T-cell (primary cell): Measurements from ENCODE around the gene COPS3. TPM values are rescaled to one million over a fixed set of nuclear protein-coding genes. Genes with fewer than 3 reads are reported as not detected.

Source experiments
- ATAC-seq, 4 experiments: fragments of 200-7000 bp in 3 of 4; fragments of 150-1000 bp in 1 of 4; cut with Tn5 transposase; replicated peaks in 1 of 4; 1 replicate in 3 of 4; 2 replicates in 1 of 4; pipeline ENCODE4 v1.10.0; 2021; ENCODE audit warnings: moderate library complexity in 3 of 4, mild to moderate bottlenecking in 2 of 4, moderate number of reproducible peaks in 1 of 4
- CTCF ChIA-PET, 2 donors: fragments of 300-600 bp; sonication (Branson Sonifier 250); formaldehyde crosslinking; loops; one replicate each; lab custom pipeline; 2022; ENCODE audit warnings: antibody characterized with exemption in 2 of 2; lab: Charles Lee
- POLR2A ChIA-PET, 2 donors: fragments of 300-600 bp; sonication (Branson Sonifier 250); formaldehyde crosslinking; loops; one replicate each; lab custom pipeline; 2022; ENCODE audit warnings: antibody characterized with exemption in 2 of 2; lab: Charles Lee
- DNase-seq, 35 experiments: peaks; one replicate each; pipeline versions ENCODE4 v3.0.0 to v3.0.0-alpha.2; 2013 to 2023
- H3K27ac ChIP-seq: one replicate; pipeline ENCODE4 v1.5.1; 2013; ENCODE audit warnings: low read length
- H3K27me3 ChIP-seq, 2 experiments: replicated peaks in 1 of 2; 1 replicate in 1 of 2; 2 replicates in 1 of 2; pipeline versions ENCODE4 v1.6.1 to v1.7.0; 2013; ENCODE audit warnings: low read length in 1 of 2, mixed read lengths in 1 of 2; ENCODE audit not compliant: control insufficient read depth in 2 of 2, insufficient read depth in 2 of 2; ENCODE audit errors: extremely low read depth in 1 of 2
- H3K36me3 ChIP-seq, 2 donors: 1 replicate in 1 of 2; 2 replicates in 1 of 2; pipeline versions ENCODE4 v1.6.1 to v1.7.0; 2013; ENCODE audit warnings: low read length in 1 of 2; ENCODE audit not compliant: control insufficient read depth in 2 of 2, insufficient read depth in 1 of 2; ENCODE audit errors: extremely low read depth in 1 of 2
- H3K4me1 ChIP-seq, 2 experiments: 1 replicate in 1 of 2; 2 replicates in 1 of 2; pipeline versions ENCODE4 v1.6.1 to v1.7.0; 2013; ENCODE audit warnings: low read length in 2 of 2, mixed read lengths in 1 of 2; ENCODE audit not compliant: insufficient read depth in 2 of 2, control insufficient read depth in 1 of 2; ENCODE audit errors: extremely low read depth in 1 of 2
- H3K4me3 ChIP-seq, 2 donors: 1 replicate in 1 of 2; 2 replicates in 1 of 2; pipeline versions ENCODE4 v1.5.1 to v1.7.0; 2013; ENCODE audit warnings: mild to moderate bottlenecking in 2 of 2, low read length in 1 of 2, moderate library complexity in 1 of 2; ENCODE audit not compliant: control insufficient read depth in 1 of 2; ENCODE audit errors: extremely low read depth in 1 of 2
- H3K9me3 ChIP-seq: 2 replicates; pipeline ENCODE4 v1.7.0; 2013
- H3K27ac Mint-ChIP-seq, 2 donors: one replicate each; pipeline ENCODE4 v1.8.0; 2020 to 2021; ENCODE audit warnings: mild to moderate bottlenecking in 2 of 2, mixed read lengths in 2 of 2
- H3K27me3 Mint-ChIP-seq, 2 donors: one replicate each; pipeline ENCODE4 v1.8.0; 2021 to 2022; ENCODE audit warnings: mixed read lengths in 2 of 2
- H3K36me3 Mint-ChIP-seq: one replicate; pipeline ENCODE4 v1.8.0; 2021; ENCODE audit warnings: mixed read lengths
- H3K4me1 Mint-ChIP-seq, 3 donors: one replicate each; pipeline ENCODE4 v1.8.0; 2020 to 2022; ENCODE audit warnings: mixed read lengths in 3 of 3, mild to moderate bottlenecking in 1 of 3
- H3K4me3 Mint-ChIP-seq, 3 donors: one replicate each; pipeline ENCODE4 v1.8.0; 2020 to 2022; ENCODE audit warnings: mild to moderate bottlenecking in 3 of 3, mixed read lengths in 3 of 3, moderate library complexity in 3 of 3
- H3K9me3 Mint-ChIP-seq, 3 donors: one replicate each; pipeline ENCODE4 v1.8.0; 2020 to 2022; ENCODE audit warnings: mixed read lengths in 3 of 3
- WGBS: methylation state at CpG from one replicate; pipeline ENCODE4 v1.1.5; 2013; ENCODE audit warnings: missing lambda C conversion rate; ENCODE audit not compliant: insufficient coverage; 5-methylcytosine and 5-hydroxymethylcytosine counted together
- total RNA-seq, 35 experiments: library from RNA in 6 of 35; stranded (reverse) in 6 of 35; fragments of 120-200 nt in 1 of 35; gene quantifications; one replicate each; pipeline versions ENCODE4 v1.2.1 to v1.2.4 and lab custom pipeline; 2013 to 2026

Gene COPS3
- total RNA-seq, 5 donors from 2014 or later (not counting 1 experiment from before 2014, with no cell fraction given): 50.7 to 77.2 (median 55.6) TPM

GRCh38 chr17:17200311-17200710, 80.7 kb downstream of the COPS3 start:
- Histone ChIP-seq H3K4me1 (peaks cover 2 to 24% of the 10 kb centered on the region in 2 experiments), H3K27ac (no peak overlapping the region), H3K36me3 (peaks cover 0 to 15% of the 10 kb centered on the region in 2 donors), H3K27me3 (no peaks in the 10 kb centered on the region), H3K4me3 (no peak overlapping the region), H3K9me3 (no peaks in the 10 kb centered on the region)
- Mint-ChIP-seq H3K27ac (no peak overlapping the region), H3K36me3 (peaks cover 26% of the 10 kb centered on the region), H3K4me1 (peaks cover 23 to 44% (median 29%) of the 10 kb centered on the region in 3 donors), H3K9me3 (no peaks in the 10 kb centered on the region), H3K27me3 (no peaks in the 10 kb centered on the region), H3K4me3 (no peak overlapping the region)
- POLR2A ChIA-PET: no interaction called here
- no peak for DNase-seq
- CTCF ChIA-PET: interaction anchor here in 1 of 2 donors (0.6 kb wide), 1 partner anchor 37 kb away, joined by 3 read pairs; the partner anchor contains the start of gene FLCN
- ATAC-seq: no peak
- 93% methylated on average over 3 of the region's 7 CpGs for WGBS

DNA sequence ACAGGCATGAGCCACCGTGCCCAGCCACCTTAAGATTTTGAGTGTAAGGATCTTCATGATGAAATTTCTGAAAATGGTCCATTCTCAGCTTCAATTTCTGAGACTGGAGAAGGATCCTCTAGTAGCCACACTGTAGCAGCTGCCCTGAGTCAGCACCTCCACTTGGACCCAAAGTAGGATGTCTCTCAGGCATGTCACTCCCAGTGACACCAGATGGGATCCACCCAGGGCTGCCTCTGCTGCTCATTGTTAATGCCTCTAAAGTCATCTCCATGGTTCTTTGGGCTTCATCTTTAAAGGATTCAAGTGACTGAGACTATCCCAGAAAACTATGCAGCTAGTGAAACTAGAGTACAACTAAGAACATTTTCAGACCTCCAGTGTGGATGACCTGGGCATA, 82.8 kb downstream of the COPS3 start:
- no peak overlapping the region for H3K4me3 Mint-ChIP-seq
- Histone ChIP-seq H3K27me3 (no peaks in the 10 kb centered on the region), H3K36me3 (peaks cover 0 to 15% of the 10 kb centered on the region in 2 donors), H3K9me3 (no peaks in the 10 kb centered on the region), H3K4me1 (peaks cover 0 to 4% of the 10 kb centered on the region in 2 experiments), H3K27ac (no peak overlapping the region), H3K4me3 (no peak overlapping the region)
- peaks cover 4 to 25% (median 9%) of the 10 kb centered on the region in 3 donors for H3K4me1 Mint-ChIP-seq
- ChIA-PET CTCF (interaction anchor here in 1 of 2 donors (0.7 kb wide), 1 partner anchor 61 kb away, joined by 5 read pairs; no protein-coding TSS in a partner anchor), POLR2A (interaction anchor here in 1 of 2 donors (0.7 kb wide), 1 partner anchor 10 kb away, joined by 4 read pairs; no protein-coding TSS in a partner anchor)
- no peak for ATAC-seq
- H3K9me3 Mint-ChIP-seq: no peaks in the 10 kb centered on the region
- peaks cover 23% of the 10 kb centered on the region for H3K36me3 Mint-ChIP-seq
- H3K27ac Mint-ChIP-seq: no peak overlapping the region
- no peak for DNase-seq
- WGBS: 80% methylated on average over 1 of the region's 1 CpG
- H3K27me3 Mint-ChIP-seq: no peaks in the 10 kb centered on the region

DNA sequence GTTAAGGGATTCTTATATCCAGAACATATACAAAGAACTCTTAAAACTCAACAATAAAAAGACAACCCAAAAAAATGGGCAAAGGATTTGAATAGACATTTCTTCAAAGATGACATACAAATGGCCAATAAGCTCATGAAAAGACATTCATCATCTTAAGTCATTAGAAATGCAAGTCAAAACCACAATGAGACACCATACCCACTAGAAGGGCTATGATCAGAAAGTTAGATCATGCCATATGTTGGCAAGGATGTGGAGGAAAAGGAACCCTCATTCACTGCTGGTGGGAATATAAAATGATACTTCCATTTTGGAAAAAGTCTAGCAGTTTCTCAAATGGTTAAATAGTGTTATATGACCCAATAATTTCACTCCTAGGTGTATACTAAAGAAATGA, 84.3 kb downstream of the COPS3 start:
- Histone ChIP-seq H3K9me3 (no peaks in the 10 kb centered on the region), H3K4me3 (no peak overlapping the region), H3K4me1 (no peaks in the 10 kb centered on the region), H3K36me3 (peaks cover 0 to 3% of the 10 kb centered on the region in 2 donors), H3K27me3 (no peaks in the 10 kb centered on the region), H3K27ac (no peak overlapping the region)
- Mint-ChIP-seq H3K4me1 (peaks cover 0 to 16% (median 9%) of the 10 kb centered on the region in 3 donors), H3K27ac (no peak overlapping the region), H3K9me3 (no peaks in the 10 kb centered on the region), H3K4me3 (no peak overlapping the region), H3K36me3 (peaks cover 14% of the 10 kb centered on the region), H3K27me3 (no peaks in the 10 kb centered on the region)
- ATAC-seq: no peak
- ChIA-PET CTCF (no interaction called here), POLR2A (interaction anchor here in 1 of 2 donors (0.6 kb wide), 1 partner anchor 825 kb away, joined by 11 read pairs; no protein-coding TSS in a partner anchor)
- DNase-seq: no peak

Other genes starting within 250 kb of the COPS3 start
- gene MPRIP, start 238.8 kb downstream of the COPS3 start, total RNA-seq: 100 to 1,000 TPM; 189 to 266 (median 247) TPM
- 10 to 100 TPM in 4 of 5 donors, 1 to 10 TPM in 1; 7.3 to 18.3 (median 11.1) TPM for gene PLD6, start 74.9 kb downstream of the COPS3 start, total RNA-seq
- gene FLCN, start 44.1 kb downstream of the COPS3 start, total RNA-seq: 10 to 100 TPM; 37.2 to 84.9 (median 70.8) TPM
- 1 to 10 TPM; 1.4 to 3.0 (median 2.1) TPM for gene NT5M, start 22.1 kb upstream of the COPS3 start, total RNA-seq
- gene MED9, start 195.8 kb upstream of the COPS3 start, total RNA-seq: 10 to 100 TPM; 16.6 to 20.3 (median 19.1) TPM
- 1 to 10 TPM in 4 of 5 donors, under 1 TPM in 1; 0.70 to 2.9 (median 2.0) TPM for gene RASD1, start 215.1 kb upstream of the COPS3 start, total RNA-seq